ENCODE results near the gene FBP2. TPM values are rescaled to one million over a fixed set of nuclear protein-coding genes. Genes with fewer than 3 reads are reported as not detected.

The FBP2 gene
- total and polyA plus RNA-seq, 2 of the 8 experiments (the other 6 are each of a cell fraction or from before 2014, with no cell fraction given), result not detected

- 0 out of 2 replicates have a peak, but pooled peaks have one; percentile 39 for TF ChIP-seq RXRA (IDR thresholded peaks at IDR 0.05; ENCODE audit: insufficient read depth, low read depth, low read length)
- TF ChIP-seq BACH1 (IDR thresholded peaks at IDR 0.05; ENCODE audit: low read length), result peak; percentile 23; the same call in 1 of the 2 replicates
- TF ChIP-seq CTBP2 (IDR thresholded peaks at IDR 0.05; ENCODE audit: borderline replicate concordance, insufficient read depth, insufficient read length, low read length), result peak; percentile 39
- TF ChIP-seq CREB1 (IDR thresholded peaks at IDR 0.05), result 0 out of 2 replicates have a peak, but pooled peaks have one; percentile 7
- peak; percentile 70; the same call in 1 of the 2 replicates for TF ChIP-seq TCF12 (IDR thresholded peaks at IDR 0.05; ENCODE audit: low read depth, low read length)
- peak in 1 of 2 experiments; percentile 85; a peak in 1 of 4 replicates for TF ChIP-seq HDAC2 (IDR thresholded peaks at IDR 0.05; ENCODE audit: borderline replicate concordance in 1 of 2, low read depth in 2 of 2, low read length in 2 of 2)
- no peak for TF ChIP-seq SAP30 (IDR thresholded peaks at IDR 0.05; ENCODE audit: insufficient read depth, insufficient replicate concordance, low read length)
- no peak for TF ChIP-seq GABPA (IDR thresholded peaks at IDR 0.05; ENCODE audit: borderline replicate concordance, insufficient read depth, low read length)
- TF ChIP-seq SUZ12 (IDR thresholded peaks at IDR 0.05; ENCODE audit: low read length), result no peak
- TF ChIP-seq SIN3A (conservative IDR thresholded peaks at IDR 0.05 in 1 of 2, IDR thresholded peaks at IDR 0.05 in 1 of 2; ENCODE audit: low read depth in 1 of 2, low read length in 2 of 2), result peak in 1 of 2 experiments; percentile 20; a peak in 1 of 4 replicates
These were observed 46.4 kb upstream of the FBP2 start (continued) for GRCh38 chr9:94639999-94640376.

Data from H1 (cell line).